ENCODE data around the gene CALML3. TPM values are rescaled to one million over a fixed set of nuclear protein-coding genes. Genes with fewer than 3 reads are reported as not detected.
A peak's percentile ranks its signal among the peaks of the same experiment; 100 is the strongest.

The CALML3 gene
- total RNA-seq, 1 donor from 2014 or later, result not detected

DNA sequence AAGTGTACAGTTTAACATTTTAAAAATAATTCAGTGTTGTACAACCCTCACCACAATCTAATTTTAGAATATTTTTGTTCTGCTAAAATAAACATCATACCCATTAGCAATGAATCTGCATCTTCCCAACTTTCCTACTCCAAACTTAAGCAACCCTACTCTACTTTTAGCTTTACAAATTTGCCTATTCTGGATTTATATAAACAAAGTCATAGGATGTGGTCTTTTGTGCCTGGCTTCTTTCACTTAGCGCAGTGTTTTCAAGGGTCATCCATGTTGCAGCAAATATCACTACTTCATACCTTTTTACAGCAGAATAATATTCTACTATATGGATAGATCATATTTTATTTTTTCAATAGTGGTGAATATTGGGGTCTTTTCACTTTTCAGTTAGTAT lies 18.9 kb downstream of the CALML3 start:
- Histone ChIP-seq H3K9me3 (ENCODE audit: insufficient read depth, low read depth, low read length) (no peaks in the 10 kb centered on the region), H3K27me3 (ENCODE audit: insufficient read depth, low read length) (no peaks in the 10 kb centered on the region), H2AFZ (ENCODE audit: low read depth, low read length) (no peak overlapping the region), H3K4me2 (ENCODE audit: low read length) (no peak overlapping the region), H3K27ac (ENCODE audit: low read depth, low read length) (no peak overlapping the region), H3K36me3 (ENCODE audit: insufficient read depth, low read length) (no peaks in the 10 kb centered on the region), H3K4me1 (ENCODE audit: insufficient read depth, low read length) (peaks cover 45% of the 10 kb centered on the region), H4K20me1 (ENCODE audit: insufficient read depth, low read length) (no peaks in the 10 kb centered on the region), H3K4me3 (ENCODE audit: insufficient read depth, low read depth, low read length) (no peak overlapping the region), H3K79me2 (ENCODE audit: insufficient read depth, low read length) (no peaks in the 10 kb centered on the region), H3K9ac (ENCODE audit: low read length) (no peak overlapping the region)
- DNase-seq (ENCODE audit: low read depth), result no peak
- FAIRE-seq, result no peak
- no peak overlapping the region for H3K27ac Mint-ChIP-seq (ENCODE audit: unreplicated experiment)
- H3K4me3 Mint-ChIP-seq (ENCODE audit: unreplicated experiment), result no peak overlapping the region
- H3K9me3 Mint-ChIP-seq (ENCODE audit: unreplicated experiment), result peaks cover 13% of the 10 kb centered on the region
- H3K27me3 Mint-ChIP-seq (ENCODE audit: low read depth, unreplicated experiment), result no peaks in the 10 kb centered on the region
- peaks cover 1% of the 10 kb centered on the region for H3K36me3 Mint-ChIP-seq (ENCODE audit: low read depth, unreplicated experiment)
- peaks cover 9% of the 10 kb centered on the region for H3K4me1 Mint-ChIP-seq (ENCODE audit: low read depth, unreplicated experiment)
- no peak for TF ChIP-seq CTCF (IDR thresholded peaks at IDR 0.05; ENCODE audit: insufficient read depth, low read depth, low read length)
- no peak for TF ChIP-seq EZH2 (IDR thresholded peaks at IDR 0.05; ENCODE audit: insufficient read depth, low read length)

- no peaks in the 10 kb centered on the region for H3K79me2 ChIP-seq (ENCODE audit: insufficient read depth, low read length)
- TF ChIP-seq EZH2 (IDR thresholded peaks at IDR 0.05; ENCODE audit: insufficient read depth, low read length) (no peak), CTCF (IDR thresholded peaks at IDR 0.05; ENCODE audit: insufficient read depth, low read depth, low read length) (no peak)
- H3K27ac Mint-ChIP-seq (ENCODE audit: unreplicated experiment), result no peak overlapping the region
- no peak overlapping the region for H3K27ac ChIP-seq (ENCODE audit: low read depth, low read length)
- H3K27me3 Mint-ChIP-seq (ENCODE audit: low read depth, unreplicated experiment), result no peaks in the 10 kb centered on the region
- no peak overlapping the region for H2AFZ ChIP-seq (ENCODE audit: low read depth, low read length)
- peaks cover 45% of the 10 kb centered on the region for H3K4me1 ChIP-seq (ENCODE audit: insufficient read depth, low read length)
- peaks cover 1% of the 10 kb centered on the region for H3K36me3 Mint-ChIP-seq (ENCODE audit: low read depth, unreplicated experiment)
- no peak overlapping the region for H3K4me3 Mint-ChIP-seq (ENCODE audit: unreplicated experiment)
- H3K36me3 ChIP-seq (ENCODE audit: insufficient read depth, low read length), result no peaks in the 10 kb centered on the region
- H3K9me3 Mint-ChIP-seq (ENCODE audit: unreplicated experiment), result peaks cover 10% of the 10 kb centered on the region
- DNase-seq (ENCODE audit: low read depth) (no peak), FAIRE-seq (no peak)
- no peaks in the 10 kb centered on the region for H3K9me3 ChIP-seq (ENCODE audit: insufficient read depth, low read depth, low read length)
- no peak overlapping the region for H3K4me3 ChIP-seq (ENCODE audit: insufficient read depth, low read depth, low read length)
- no peaks in the 10 kb centered on the region for H3K27me3 ChIP-seq (ENCODE audit: insufficient read depth, low read length)
- no peaks in the 10 kb centered on the region for H4K20me1 ChIP-seq (ENCODE audit: insufficient read depth, low read length)
- H3K9ac ChIP-seq (ENCODE audit: low read length), result no peak overlapping the region
- H3K4me1 Mint-ChIP-seq (ENCODE audit: low read depth, unreplicated experiment), result peaks cover 5% of the 10 kb centered on the region
- H3K4me2 ChIP-seq (ENCODE audit: low read length), result no peak overlapping the region
Measured at GRCh38 chr10:5544216-5544805, 19.6 kb downstream of the CALML3 start.

DNA sequence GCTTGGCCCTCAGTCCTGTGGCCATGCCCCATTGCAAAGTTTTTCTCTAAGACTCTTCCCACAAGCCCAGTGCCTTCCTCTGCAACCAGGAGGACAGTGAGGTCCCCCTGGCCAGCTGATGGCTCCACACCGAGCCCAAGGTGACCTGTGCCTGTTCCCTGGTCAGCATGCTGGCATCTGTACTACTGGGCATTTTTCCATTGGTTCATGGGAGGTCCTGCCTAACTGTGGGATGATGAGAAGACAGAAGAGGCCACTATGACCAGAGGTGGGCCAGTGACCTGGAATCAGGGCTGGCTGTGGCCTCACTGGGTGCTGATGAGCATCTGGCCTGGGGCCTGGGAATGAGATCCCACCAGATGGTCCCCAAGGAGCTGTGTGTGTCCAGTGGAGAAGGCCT lies 20.2 kb downstream of the CALML3 start:
- peaks cover 10% of the 10 kb centered on the region for H3K9me3 Mint-ChIP-seq (ENCODE audit: unreplicated experiment)
- H3K4me3 ChIP-seq (ENCODE audit: insufficient read depth, low read depth, low read length), result no peak overlapping the region
- H3K4me3 Mint-ChIP-seq (ENCODE audit: unreplicated experiment), result no peak overlapping the region
- no peak for TF ChIP-seq EZH2 (IDR thresholded peaks at IDR 0.05; ENCODE audit: insufficient read depth, low read length)
- TF ChIP-seq CTCF (IDR thresholded peaks at IDR 0.05; ENCODE audit: insufficient read depth, low read depth, low read length), result no peak
- H3K36me3 ChIP-seq (ENCODE audit: insufficient read depth, low read length), result no peaks in the 10 kb centered on the region
- peaks cover 5% of the 10 kb centered on the region for H3K4me1 Mint-ChIP-seq (ENCODE audit: low read depth, unreplicated experiment)
- H3K9me3 ChIP-seq (ENCODE audit: insufficient read depth, low read depth, low read length), result no peaks in the 10 kb centered on the region
- H3K27me3 ChIP-seq (ENCODE audit: insufficient read depth, low read length), result no peaks in the 10 kb centered on the region
- H3K36me3 Mint-ChIP-seq (ENCODE audit: low read depth, unreplicated experiment), result peaks cover 1% of the 10 kb centered on the region
- H3K27me3 Mint-ChIP-seq (ENCODE audit: low read depth, unreplicated experiment), result no peaks in the 10 kb centered on the region
- H3K27ac Mint-ChIP-seq (ENCODE audit: unreplicated experiment), result no peak overlapping the region
- FAIRE-seq (no peak), DNase-seq (ENCODE audit: low read depth) (no peak)
- H3K4me1 ChIP-seq (ENCODE audit: insufficient read depth, low read length), result peaks cover 49% of the 10 kb centered on the region
- peak overlapping the region; percentile 77 for H3K4me2 ChIP-seq (ENCODE audit: low read length)
- no peak overlapping the region for H3K9ac ChIP-seq (ENCODE audit: low read length)
- H2AFZ ChIP-seq (ENCODE audit: low read depth, low read length), result no peak overlapping the region
- no peaks in the 10 kb centered on the region for H3K79me2 ChIP-seq (ENCODE audit: insufficient read depth, low read length)
- H4K20me1 ChIP-seq (ENCODE audit: insufficient read depth, low read length), result no peaks in the 10 kb centered on the region
- H3K27ac ChIP-seq (ENCODE audit: low read depth, low read length), result no peak overlapping the region
